OCI-M2 (cell line): ENCODE data around the gene CLK4.

ENCODE experiments used
- DNase-seq: peaks from one replicate; lab custom pipeline; 2025; ENCODE audit not compliant: unreplicated experiment; lab: John Stamatoyannopoulos, UW

The CLK4 gene

GRCh38 chr5:178637356-178638074, 10.7 kb upstream of the CLK4 start:
- DNase-seq: no peak

DNA sequence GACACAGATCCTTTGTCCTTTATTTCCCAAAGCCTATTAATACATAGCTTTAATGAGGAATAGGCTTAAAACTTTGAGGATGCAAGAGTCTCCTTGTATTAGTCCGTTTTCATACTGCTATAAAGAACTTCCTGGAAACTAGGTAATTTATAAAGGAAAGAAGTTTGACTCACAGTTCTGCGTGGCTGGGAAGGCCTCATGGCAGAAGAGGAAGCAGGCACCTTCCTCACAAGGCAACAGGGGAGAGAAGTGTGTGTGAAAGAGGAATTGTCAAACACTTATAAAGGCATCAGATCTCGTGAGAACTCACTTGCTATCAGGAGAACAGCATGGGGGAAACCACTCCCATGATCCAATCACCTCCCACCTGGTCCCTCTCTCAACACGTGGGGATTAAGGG, 5.4 kb upstream of the CLK4 start:
- DNase-seq: no peak

- DNase-seq: no peak
Measured at GRCh38 chr5:178630951-178631350, 4.1 kb upstream of the CLK4 start.

- no peak for DNase-seq
Measured at GRCh38 chr5:178630475-178630930, 3.7 kb upstream of the CLK4 start.

- DNase-seq: no peak
Measured at GRCh38 chr5:178627259-178627598, 379 bp upstream of the CLK4 start.

- no peak for DNase-seq
Measured at GRCh38 chr5:178625679-178626483, 969 bp downstream of the CLK4 start.

DNA sequence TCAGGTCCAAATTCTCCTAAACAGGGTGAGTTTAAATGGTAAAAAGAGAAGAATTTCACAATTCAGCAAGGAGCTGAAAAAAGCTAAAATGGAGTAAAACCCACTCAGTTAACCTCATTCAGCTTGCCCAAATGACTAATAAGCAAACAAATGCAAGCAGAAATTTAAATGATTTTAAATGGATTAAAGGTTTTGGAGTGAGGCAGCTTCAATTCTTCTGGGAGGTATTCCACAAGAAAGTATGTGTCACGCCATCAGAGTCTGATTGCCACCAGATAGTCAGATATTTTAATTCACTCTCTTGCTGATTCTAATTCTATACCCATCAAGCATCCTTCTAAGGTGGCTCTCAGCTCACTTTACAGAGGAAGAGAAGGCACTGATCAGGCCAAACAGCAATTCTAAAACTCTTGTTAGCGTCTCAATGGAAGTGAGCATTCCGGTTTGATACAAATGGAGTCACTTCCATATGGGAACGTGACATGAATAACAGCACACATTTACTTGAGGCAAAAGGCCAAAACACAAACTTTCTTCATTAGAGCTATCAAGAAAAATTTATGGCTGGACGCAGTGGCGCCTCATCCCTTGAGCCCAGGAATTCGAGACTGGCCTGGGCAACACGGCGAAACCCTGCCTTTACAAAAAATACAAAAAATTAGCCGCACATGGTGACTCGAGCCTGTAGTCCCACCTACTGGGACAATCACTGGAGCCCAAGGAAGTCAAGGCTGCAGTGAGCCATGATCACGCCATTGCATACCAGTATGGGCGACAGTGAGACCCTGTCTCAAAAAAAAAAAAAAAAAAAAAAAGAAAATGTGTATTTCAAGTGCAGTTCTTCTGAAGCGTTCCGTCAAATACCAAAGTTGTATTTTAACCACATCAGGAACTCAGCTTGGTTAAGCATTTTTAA, 2.0 kb downstream of the CLK4 start:
- DNase-seq: no peak

- DNase-seq: no peak
Measured at GRCh38 chr5:178622679-178623247, 4.1 kb downstream of the CLK4 start.

GRCh38 chr5:178619390-178619789, 7.5 kb downstream of the CLK4 start:
- DNase-seq: no peak

DNA sequence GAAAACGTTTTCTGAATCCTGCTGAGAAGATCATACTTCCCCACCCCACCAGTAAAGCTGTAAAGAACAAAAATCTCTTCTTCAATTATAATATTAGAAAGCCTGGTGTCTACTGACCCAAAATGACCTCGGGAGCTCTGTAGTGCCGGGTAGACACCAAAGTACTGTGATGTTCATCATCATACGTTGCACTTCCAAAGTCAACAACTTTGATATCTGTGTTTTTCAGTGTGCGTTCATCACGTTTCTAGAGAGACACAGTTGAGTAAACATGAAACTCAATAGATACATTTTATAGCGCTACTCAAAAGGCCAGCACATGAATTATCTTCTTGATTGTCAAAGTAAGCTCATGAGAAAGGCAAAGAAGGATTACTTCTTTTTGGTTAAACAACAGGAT, 14.6 kb downstream of the CLK4 start:
- DNase-seq: no peak

DNA sequence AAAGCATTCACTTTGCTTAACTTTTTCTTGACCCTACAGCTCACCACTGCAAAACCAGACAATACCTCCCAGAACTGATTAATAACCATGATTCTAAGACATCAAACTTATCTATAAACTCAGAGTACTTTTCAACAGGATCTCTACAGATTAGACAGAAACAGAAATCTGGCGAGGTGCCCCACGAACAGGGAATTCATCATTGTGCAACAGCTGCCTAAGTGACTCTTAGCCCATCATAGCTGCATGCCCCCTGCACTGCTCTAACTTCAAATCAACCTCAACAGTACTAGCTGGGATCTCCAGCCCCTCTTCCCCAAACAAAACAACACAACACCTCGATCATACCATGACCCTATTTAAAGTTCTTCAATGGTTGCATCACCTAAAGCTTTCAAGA, 20.6 kb downstream of the CLK4 start:
- DNase-seq: no peak

DNA sequence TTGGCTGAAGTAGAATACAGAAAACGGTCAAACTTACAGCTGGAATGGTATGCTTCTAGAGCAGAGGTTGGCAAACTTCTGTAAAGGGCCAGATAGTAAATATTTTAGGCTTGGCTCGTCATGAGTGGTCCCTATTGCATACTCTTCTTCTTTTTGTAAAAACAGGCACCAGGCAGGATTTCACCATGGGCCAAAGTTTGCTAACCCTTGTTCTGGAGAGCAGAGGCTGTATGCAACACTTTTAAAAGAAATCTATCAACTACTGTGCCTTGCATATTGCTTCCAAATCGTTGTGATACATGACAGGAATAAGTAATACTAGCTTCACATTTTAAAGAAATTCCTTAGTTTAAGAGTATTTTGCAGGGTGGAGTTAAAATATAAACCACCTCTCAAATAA, 21.1 kb downstream of the CLK4 start:
- no peak for DNase-seq

GRCh38 chr5:178602752-178603151, 24.1 kb downstream of the CLK4 start:
- no peak for DNase-seq

GRCh38 chr5:178595750-178596149, 31.1 kb downstream of the CLK4 start:
- DNase-seq: no peak

DNA sequence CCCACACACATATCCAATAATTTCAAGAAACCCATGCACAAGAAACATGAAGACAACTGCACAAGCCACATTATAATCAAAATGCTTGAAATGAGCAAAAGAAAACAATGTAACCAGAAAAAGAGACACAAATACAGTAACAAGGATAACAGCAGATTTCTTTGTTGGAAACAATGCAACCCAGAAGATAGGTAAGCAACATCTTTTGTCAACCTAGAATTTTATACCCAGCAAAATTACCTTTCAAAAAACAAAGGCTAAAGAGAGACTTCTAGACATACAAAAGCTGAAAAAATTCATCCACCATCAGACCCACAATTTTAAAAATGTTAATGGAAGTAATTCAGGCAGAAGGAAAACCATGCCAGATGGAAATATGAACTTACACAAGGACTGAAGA, 31.7 kb downstream of the CLK4 start:
- no peak for DNase-seq

- DNase-seq: no peak
Measured at GRCh38 chr5:178590924-178591423, 35.9 kb downstream of the CLK4 start.

DNA sequence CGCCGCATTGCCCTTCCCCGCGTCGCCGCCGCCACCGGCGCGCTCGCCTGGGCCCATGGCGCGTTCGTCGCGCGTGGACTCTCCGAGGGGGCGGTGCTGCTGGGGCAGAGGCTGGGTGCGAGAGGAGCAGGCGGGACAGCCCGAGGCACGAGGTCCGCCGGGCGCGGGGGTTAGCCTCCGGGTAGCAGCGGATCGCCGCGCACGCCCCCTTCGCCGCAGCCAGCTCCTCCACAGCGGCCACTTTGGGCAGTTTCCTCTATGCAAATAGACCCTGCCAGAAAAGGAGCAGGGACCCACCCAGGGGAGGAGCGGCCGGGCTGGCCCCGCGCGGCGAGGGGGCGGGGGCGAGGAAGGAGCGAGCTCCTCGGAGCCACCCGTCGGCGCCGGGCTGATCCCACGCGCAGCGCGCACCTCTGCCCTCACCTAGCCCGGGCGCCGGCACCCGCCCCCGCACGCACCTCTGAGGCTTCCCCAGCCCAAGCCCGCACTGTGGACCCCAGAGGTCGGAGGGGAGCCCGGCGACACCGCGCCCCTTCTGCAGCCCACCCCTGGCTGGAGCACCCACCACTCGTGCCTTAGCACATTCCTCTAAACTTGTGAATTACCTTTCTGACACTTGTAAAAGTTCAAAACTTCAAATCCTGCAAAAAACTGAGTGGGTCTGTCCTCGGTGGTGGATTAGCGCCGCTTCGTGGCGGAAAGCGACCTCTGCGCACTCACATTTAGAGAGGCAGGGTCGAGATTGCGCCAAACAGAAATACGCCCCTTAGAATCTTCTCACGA, 36.5 kb downstream of the CLK4 start, which contains the start of gene COL23A1:
Gene COL23A1 (minus strand): TSS at position 253 of the 783 bp plus-strand sequence.
- DNase-seq: no peak

- DNase-seq: no peak
Measured at GRCh38 chr5:178589180-178590140, 37.4 kb downstream of the CLK4 start.

GRCh38 chr5:178588769-178589168, 38.1 kb downstream of the CLK4 start:
- DNase-seq: no peak
